ENCODE results near the gene TIMELESS.
"Not testable (repeated sequence)": the region's sequence is repeated elsewhere in the genome, so short reads cannot be mapped to it uniquely, and the experiment has no call there.

TIMELESS gene

GRCh38 chr12:56404227-56404626, 45.0 kb downstream of the TIMELESS start:
- DNase-seq (ENCODE audit: low spot score): not testable (repeated sequence)

DNA sequence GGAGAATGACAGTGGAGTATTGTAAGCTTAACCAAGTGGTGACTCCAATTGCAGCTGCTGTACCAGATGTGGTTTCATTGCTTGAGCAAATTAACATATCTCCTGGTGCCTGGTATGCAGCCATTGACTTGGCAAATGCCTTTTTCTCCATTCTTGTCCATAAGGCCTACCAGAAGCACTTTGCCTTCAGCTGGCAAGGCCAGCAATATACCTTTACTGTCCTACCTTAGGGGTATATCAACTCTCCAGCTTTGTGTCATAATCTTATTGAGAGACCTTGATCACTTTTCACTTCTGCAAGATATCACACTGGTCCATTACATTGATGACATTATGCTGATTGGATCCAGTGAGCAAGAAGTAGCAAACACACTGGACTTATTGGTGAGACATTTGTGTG, 47.6 kb downstream of the TIMELESS start:
- DNase-seq (ENCODE audit: low spot score): not testable (repeated sequence)

- DNase-seq (ENCODE audit: low spot score): not testable (repeated sequence)
Measured at GRCh38 chr12:56401125-56401524, 48.1 kb downstream of the TIMELESS start.

- DNase-seq (ENCODE audit: low spot score): not testable (repeated sequence)
Measured at GRCh38 chr12:56399466-56399865, 49.8 kb downstream of the TIMELESS start.

DNA sequence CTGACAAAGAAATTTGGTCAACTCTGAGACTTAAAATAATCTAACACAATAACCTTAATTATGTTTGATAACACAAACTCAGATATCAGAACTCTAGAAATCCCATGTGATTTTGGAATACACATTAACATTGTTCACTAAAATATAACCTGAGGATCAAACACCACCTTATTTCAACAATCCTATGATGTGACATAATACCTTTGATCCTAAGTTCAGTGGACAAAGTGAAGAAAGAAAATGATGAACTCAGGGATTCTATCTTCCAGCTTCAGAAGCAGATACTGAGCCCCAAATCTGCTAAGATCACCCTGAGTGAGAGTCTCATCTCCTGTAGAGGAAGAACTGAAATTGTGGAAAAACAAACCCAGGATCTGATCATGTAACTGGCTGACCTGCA, 50.9 kb downstream of the TIMELESS start:
- no peak for DNase-seq (ENCODE audit: low spot score)

DNA sequence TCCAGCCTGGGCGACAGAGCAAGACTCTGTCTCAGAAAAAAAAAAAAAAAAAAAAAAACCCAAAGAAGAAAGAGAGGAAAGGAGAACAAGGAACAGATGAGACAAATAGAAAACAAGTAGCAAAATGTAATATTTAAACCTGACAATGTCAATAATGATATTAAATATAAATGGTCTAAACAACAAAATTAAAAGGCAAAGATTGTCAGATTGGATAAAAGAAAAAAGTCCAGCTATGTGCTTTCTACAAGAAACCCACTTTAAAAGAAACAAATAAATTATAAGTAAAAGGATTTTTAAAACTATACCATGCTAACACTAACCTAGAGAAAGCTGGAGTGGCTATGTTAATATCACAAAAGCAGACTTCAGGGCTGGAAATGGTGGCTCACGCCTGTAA, 56.9 kb downstream of the TIMELESS start:
- no peak for DNase-seq (ENCODE audit: low spot score)

DNA sequence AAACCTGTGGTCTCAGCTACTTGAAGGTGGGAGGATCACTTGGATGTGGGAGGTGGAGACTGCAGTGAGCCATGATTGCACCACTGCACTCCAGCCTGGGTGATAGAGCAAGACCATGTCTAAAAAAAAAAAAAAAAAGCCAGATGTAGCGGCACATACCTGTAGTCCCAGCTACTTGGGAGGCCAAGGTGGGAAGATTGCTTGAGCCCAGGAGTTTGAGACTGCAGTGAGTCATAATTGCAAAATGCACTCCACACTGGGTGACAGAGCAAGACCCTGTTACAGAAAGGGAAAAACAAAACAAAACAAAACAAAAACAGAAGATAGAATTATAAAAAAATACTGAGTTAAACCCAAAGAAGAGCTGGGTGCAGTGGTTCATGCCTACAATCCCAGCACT, 57.5 kb downstream of the TIMELESS start:
- no peak for DNase-seq (ENCODE audit: low spot score)

DNA sequence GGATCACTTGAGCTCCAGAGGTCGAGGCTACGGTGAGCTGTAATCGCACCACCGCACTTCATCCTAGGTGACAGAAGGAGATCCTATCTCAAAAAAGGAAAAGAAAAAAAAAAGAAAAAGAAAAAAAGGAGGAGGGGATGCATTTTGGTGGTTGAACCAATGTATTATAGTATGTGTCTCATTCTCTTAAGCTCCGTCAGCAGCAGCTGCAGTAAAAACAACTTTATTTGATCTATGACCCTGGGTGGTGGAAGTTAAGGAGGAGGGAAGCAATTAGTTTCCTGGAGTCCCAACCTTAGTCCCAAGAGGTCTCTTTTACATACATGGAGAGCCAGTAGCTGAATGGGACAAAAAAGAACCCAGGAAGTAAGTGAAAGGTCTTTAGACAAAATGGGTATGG, 59.8 kb downstream of the TIMELESS start:
- no peak for DNase-seq (ENCODE audit: low spot score)

GRCh38 chr12:56387152-56387736, 62.0 kb downstream of the TIMELESS start:
- no peak for DNase-seq (ENCODE audit: low spot score)

DNA sequence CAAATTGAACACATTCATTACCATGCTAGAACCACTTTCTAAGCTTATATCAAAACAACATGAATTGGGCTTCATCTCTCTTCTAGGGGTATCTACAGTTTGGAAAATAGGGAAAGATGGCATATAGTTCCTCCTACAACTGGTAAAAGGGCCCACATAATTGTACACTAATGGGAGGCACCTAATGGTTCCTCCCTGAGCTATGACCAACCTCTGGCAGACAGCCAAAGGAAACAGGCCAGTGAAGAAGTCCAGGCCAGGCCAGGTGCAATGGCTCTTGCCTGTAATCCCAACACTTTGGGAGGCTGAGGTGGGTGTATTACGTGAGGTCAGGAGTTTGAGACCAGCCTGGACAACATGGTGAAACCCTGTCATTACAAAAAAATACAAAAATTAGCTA, 63.4 kb downstream of the TIMELESS start:
- DNase-seq (ENCODE audit: low spot score): no peak

- DNase-seq (ENCODE audit: low spot score): no peak
Measured at GRCh38 chr12:56382611-56383010, 66.6 kb downstream of the TIMELESS start.

- DNase-seq (ENCODE audit: low spot score): no peak
Measured at GRCh38 chr12:56377989-56378316, 71.3 kb downstream of the TIMELESS start.

DNA sequence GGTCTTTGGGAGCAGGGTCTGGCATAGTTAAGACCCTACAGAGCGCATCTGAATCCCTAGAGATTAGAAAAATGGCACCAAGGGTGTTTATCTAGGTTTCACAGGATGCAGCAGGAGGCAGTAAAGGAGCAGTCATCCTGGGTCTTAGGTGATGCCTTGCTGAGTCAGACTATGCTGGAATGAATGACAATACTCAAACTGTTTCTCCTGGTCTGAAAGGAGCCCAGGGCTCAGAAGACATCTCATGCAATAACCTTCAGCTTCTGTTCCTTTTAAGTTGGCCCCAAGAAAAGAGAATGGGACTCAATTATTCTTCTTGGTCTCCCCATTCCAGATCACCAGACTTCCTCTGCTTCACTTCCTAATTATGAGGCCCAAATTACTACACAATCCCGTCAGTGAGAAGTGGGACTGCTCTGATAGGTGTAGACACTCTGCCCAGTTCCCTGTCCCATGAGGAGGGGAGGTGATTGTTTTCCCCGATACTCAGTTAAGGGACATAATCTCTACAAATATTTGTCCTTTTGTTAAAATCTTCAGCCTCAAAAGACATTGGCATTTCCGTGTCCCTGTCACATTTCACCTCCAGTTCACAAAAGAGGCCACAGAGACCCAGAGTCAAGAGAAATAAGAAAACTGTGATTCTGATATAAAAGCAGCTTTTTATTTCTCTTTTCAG, 71.8 kb downstream of the TIMELESS start:
- DNase-seq (ENCODE audit: low spot score): no peak

DNA sequence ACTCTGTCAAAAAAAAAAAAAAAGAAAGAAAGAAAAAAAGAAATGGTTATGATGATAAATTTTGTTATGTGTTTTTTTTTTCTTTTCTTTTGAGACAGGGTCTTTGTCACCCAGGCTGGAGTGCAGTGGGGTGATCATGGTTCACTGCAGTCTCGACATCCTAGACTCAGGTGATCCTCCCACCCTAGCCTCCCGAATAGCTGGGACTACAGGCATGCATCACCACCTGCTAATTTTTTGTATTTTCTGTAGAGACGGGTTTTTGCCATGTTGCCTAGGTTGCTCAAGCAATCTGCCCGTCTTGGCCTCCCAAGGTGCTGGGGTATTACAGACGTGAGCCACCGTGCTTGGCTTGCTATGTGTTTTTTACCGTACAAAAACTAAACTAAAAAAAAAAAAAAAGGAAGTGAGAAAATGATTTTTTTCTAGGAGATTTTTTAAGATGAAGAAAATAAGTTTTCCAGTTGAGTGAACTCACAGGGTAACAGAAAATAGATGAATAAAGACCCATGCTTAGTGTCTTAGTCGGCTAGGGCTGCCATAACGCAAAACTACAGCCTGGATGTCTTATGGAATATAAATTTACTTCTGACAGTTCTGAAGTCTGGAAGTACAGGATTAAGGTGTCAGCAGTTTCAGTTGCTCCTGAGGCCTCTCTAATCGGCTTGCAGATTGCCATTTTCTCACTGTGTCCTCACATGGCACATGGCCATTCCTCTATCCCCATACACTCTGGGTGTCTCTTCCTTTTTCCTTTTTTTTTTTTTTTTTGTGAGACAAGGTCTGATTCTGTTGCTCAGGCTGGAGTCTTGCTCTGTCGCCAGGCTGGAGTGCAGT, 73.4 kb downstream of the TIMELESS start:
- DNase-seq (ENCODE audit: low spot score): no peak

DNA sequence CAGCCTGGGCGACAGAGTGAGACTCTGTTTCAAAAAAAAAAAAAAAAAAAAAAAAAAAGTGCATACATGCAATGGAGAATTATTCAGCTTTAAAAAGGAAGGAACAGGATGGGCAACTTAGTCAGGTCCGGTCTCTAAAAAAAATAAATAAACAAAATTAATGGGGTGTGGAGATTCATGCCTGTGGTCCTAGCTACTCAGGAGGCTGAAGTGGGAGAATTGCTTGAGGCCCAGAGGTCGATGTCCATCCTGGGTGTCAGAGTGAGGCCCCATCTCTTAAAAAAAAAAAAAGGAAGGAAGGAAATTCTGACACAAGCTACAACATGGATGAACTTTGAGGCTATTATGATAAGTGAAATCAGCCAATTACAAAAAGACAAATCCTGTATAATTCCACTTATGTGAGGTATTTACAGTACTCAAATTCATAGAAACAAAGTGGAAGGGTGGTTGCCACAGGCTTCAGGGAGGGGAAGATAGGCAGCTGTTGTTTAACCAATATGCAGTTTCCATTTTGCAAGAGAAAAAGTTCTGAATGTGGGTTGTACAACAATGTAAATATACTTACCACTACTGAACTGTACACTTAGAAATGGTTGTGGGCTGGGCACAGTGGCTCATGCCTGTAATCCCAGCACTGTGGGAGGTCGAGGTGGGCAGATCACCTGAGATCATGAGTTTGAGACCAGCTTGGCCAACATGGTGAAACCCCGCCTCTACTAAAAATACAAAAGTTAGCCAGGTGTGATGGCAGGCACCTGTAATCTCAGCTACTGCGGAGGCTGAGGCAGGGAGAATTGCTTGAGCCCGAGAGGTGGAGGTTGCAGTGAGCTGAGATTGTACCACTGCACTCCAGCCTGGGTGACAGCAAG, 74.3 kb downstream of the TIMELESS start:
- no peak for DNase-seq (ENCODE audit: low spot score)

DNA sequence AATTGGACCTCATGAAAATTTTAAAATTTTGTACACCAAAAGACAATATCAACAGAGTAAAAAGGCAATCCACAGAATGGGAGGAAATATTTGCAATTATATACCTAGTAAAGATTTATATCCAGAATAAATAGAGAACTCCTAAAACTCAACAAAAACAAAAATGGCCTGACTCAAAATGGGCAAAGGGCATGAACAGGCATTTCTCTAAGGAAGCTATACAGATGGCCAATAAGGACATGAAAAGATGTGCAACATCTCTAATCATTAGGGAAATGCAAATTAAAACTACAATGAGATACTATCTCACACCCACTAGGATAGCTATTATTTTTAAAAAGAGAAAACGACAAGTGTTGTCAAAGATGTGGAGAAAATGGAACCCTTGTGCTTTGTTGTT, 75.7 kb downstream of the TIMELESS start:
- no peak for DNase-seq (ENCODE audit: low spot score)

DNA sequence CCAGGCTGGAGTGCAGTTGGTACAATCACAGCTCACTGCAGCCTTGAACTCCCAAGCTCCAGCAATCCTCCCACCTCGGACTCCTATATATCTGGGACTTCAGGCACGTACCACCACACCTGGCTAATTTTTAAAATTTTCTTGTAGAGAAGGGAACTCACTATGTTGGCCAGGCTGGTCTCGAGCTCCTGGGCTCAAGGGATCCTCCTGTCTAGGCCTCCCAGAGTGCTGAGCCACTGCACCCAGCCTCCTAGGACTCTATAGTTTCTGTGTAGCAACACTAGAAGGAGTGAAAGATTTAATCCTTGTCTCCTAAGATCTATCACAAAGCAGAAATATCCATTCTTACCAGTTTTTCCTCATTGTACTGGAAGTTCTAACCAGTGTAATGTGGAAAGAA, 82.3 kb downstream of the TIMELESS start:
- no peak for DNase-seq (ENCODE audit: low spot score)
